Stimulated activated CD4-positive, alpha-beta T cell treated with anti-CD3 and anti-CD28 coated beads, Interleukin-12 subunit alpha, Interleukin-12 subunit beta, amount 100 ng/mL, for 4 hours (primary cell): ENCODE results near the gene FOXC2.

Experiments
- DNase-seq: peaks from one replicate; pipeline ENCODE4 v3.0.0-alpha.2; 2020

FOXC2 gene

DNA sequence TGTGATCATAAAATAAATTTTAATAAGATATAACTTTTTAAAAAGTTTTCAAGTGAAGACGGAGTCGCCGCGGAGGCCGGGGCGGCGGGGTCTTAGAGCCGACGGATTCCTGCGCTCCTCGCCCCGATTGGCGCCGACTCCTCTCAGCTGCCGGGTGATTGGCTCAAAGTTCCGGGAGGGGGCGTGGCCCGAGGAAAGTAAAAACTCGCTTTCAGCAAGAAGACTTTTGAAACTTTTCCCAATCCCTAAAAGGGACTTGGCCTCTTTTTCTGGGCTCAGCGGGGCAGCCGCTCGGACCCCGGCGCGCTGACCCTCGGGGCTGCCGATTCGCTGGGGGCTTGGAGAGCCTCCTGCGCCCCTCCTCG is at the start of gene FOXC2:
FOXC2 (plus strand) TSS at position 229 of the 365 bp plus-strand sequence. CDS start 507 bp downstream, outside the sequence.
- DNase-seq: peak; percentile 54

DNA sequence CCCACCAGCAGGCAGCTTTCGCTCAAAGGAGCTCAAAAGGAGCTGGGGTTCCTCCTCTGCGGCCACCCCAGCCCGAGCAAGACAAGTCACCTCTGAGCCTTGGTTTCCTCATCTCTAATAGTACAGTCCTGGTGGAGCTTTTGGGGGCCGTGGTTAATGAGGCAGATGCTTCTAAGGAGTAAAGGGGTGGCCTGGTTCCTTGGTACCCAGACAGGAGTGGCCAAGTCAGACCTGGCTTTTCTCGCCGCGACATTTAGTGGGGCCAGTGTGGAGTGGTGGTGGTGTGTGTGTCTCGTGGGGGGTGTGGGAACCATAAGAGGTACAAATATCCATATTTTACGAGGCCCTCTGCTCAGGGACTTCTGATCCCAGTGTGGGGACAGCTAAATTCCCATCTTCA is 49.6 kb upstream of the FOXC2 start:
- no peak for DNase-seq

- no peak for DNase-seq
These were observed 48.9 kb upstream of the FOXC2 start for GRCh38 chr16:86517652-86518258.

DNA sequence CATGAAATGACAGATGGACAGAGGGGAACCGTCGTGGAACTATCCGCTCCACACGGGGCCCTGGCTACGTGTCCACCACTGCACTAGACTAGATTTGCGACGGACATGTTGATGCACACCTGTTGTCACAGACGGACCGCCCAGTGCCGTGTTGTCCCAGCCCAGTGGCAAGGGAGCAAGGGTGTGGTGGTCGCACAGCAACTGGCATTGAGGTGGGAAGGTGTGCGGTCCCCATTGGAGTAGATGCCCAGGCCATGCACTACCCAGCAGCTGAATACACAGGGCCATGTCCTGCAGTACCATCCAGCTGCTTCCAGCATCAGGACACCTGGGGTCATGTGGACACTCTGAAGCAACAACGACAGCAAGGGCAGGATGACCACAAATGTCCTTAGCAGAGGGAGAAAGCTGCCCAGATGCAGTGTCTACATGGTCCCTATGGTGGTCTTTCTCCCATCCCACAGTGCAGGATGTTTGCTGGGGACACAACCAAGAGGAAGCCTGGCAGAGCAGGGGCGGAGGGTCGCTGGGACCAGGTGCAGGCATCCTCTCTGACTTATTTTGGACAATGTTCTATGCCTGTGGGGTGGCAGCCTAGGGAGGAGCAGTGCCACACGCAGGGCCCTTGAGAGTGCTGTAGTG is 47.5 kb upstream of the FOXC2 start:
- DNase-seq: no peak

DNA sequence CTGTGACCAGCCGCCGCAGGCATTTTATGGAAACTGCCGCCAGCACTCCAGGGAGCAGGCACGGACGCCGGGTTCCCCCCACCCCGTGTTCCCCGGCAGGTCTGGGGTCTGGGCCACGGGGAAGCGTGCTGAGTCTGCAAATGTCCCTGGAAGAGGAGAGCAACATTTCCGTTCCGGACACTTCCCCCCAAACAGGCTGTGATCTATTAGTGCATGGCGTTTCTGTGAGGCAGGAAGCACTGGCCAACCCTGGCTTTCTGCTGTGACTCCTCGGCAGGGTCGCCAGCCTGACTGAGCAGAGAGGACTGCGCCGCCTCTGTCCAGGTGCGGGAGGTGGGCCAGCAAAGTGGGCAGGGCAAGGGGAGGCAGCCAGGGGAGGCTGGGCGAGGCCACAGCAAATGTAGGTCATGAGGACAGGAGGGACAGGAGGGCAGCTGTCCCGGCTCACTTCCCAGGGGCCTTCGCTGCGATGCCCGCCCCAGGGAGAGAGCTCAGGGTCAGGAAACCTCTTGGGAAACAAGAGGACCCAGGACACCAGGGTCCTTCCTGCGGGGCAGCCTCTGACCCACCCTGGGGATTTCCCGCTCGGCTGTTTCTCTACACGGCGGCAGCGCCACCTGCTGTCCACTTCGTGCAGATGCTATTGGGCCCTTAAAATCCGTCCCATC is 46.8 kb upstream of the FOXC2 start:
- peak; percentile 58 for DNase-seq

DNA sequence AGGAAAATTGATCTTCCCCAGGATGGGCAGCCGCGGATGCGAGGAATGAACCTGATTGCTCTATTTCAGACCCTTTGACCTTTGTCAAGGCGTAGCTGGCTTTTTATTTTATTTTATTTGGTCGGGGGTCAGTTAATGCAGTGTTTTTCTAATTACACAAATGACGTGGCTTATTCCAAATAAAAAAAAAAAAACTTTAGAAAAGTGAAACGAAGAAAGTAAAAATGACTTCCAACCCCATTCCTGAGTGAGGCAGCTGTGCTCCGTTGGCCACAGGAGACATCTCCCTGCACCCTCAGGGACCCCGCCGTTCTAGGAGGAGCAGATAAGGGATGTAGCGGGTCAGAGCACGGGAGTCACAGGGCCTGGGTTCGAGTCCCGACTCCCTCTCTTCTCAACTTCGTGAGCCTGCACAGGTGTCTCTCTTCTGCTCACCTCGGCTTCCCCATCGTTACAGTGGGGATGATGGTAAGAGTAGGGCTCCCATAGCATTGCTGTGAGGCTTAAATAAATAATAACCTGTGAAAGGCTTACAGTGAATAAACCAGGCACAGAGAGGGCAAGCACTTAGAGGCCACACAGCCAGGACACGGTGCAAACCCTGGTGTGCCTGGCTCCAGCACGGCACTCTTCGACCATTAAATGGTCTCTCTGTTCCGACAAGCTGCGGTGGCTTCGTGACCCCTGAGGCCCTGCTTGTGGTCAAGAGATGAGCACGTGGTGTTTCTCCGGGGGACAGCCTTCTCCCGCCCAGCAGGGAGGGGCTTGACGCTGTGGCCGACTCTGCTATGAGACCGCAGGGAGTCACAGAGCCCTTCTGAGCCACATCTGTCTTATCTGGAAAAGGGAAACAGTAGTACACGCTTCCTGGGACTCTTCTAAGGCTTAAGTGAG is 46.1 kb upstream of the FOXC2 start:
- no peak for DNase-seq

- no peak for DNase-seq
These were observed 45.1 kb upstream of the FOXC2 start for GRCh38 chr16:86521236-86522197.

- DNase-seq: no peak
These were observed 44.0 kb upstream of the FOXC2 start for GRCh38 chr16:86522634-86523033.

- DNase-seq: no peak
These were observed 43.4 kb upstream of the FOXC2 start for GRCh38 chr16:86523166-86523740.

- no peak for DNase-seq
These were observed 42.6 kb upstream of the FOXC2 start for GRCh38 chr16:86524029-86524428.

GRCh38 chr16:86525696-86526095 is 40.9 kb upstream of the FOXC2 start:
- DNase-seq: no peak

DNA sequence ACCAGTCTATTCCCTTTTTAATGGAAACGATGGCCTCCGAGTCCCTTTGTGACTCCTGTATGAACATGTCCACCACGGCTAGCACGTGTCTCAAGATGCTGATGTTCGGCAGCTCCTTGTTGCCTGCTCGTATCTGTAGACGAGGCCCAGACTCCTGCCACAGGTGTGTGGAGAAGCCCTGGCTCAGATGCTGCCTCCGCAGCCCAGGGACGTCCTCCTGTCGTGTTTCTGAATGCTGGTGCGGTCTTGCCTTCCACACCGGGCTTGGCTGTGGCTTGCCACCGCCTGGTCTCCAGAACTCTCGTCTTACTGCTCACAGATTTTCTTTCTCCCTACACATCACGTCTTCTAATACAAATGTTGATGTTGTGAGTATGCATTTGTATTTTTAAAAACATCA is 39.3 kb upstream of the FOXC2 start:
- DNase-seq: no peak

DNA sequence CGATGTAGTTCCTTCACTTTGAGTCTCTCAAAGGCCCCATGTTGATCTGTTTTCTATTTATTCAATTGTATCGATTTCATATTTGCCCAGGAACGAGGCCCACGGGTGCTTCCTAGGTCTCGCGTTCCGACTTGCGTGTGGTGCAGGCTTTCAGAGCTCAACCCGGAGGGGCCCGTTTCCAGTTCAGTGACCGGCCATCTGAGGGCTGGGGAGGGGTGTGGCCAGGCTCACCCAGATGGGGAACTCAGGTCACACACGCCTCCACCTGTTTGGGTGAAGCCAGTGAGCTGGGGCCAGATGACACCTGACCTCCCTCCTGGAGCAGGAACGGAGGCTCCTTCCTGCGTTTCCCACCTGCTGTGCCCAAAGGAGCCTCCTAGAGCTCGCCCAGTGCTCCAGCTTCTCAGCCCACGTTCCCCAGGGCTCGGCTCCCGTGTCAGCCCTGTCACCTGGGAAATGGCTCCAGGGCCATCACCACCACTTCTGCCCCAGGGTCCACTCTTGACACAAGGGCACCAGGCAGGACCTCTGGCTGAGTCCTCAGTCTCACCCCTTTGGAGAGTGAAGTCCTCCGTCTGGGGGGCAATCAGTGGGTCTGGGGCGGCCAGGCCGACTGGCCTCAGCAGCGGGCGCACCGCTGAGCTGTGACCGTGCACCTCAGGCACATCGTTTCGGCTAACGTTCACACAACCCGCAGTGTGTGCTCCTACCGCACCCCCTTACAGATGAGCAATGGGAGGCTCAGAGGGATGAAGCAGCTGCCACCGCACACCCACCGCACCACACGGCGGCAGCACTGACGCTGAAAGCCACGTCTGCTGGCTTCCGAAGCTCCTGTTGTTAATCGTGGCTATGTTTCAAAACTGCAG is 38.3 kb upstream of the FOXC2 start:
- DNase-seq: no peak

- no peak for DNase-seq
These were observed 37.5 kb upstream of the FOXC2 start for GRCh38 chr16:86529160-86529559.

- no peak for DNase-seq
These were observed 36.1 kb upstream of the FOXC2 start for GRCh38 chr16:86530251-86531190.

GRCh38 chr16:86531191-86531545 is 35.5 kb upstream of the FOXC2 start:
- no peak for DNase-seq

- no peak for DNase-seq
These were observed 34.7 kb upstream of the FOXC2 start for GRCh38 chr16:86531641-86532525.

DNA sequence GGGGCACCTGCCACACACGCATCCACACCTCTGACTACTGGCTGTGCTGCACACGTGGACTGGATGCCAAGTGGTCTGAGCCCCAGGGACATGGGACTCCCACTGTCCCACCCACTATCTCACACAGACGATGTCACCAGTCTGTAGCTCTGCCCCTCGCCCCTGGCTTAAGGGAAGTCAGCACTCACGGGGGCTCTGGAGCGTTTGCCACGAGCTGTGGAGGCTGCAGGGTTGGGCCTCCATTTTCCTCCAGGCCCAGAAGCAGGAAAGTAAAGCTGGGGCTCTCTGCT is 34.2 kb upstream of the FOXC2 start:
- DNase-seq: no peak

GRCh38 chr16:86533076-86533475 is 33.6 kb upstream of the FOXC2 start:
- no peak for DNase-seq
